SIG-M5 (cell line): ENCODE data around the gene MEGF8.
"Not testable (repeated sequence)": the region's sequence is repeated elsewhere in the genome, so short reads cannot be mapped to it uniquely, and the experiment has no call there.

Experiments used
- DNase-seq: peaks from one replicate; lab custom pipeline; 2025; lab: John Stamatoyannopoulos, UW

Gene MEGF8

GRCh38 chr19:42309686-42310085, 15.7 kb upstream of the MEGF8 start:
- DNase-seq: no peak

GRCh38 chr19:42311657-42312056, 13.8 kb upstream of the MEGF8 start:
- DNase-seq: no peak

GRCh38 chr19:42312370-42312769, 13.1 kb upstream of the MEGF8 start:
- no peak for DNase-seq

- no peak for DNase-seq
Measured at GRCh38 chr19:42313096-42313839, 12.2 kb upstream of the MEGF8 start, which contains the start of gene TMEM145. TSS of gene TMEM145 (plus strand) at chr19:42313309. CDS start at chr19:42313377, 68 bp downstream.

- no peak for DNase-seq
Measured at GRCh38 chr19:42313840-42314755, 11.3 kb upstream of the MEGF8 start.

GRCh38 chr19:42315024-42315423, 10.4 kb upstream of the MEGF8 start:
- no peak for DNase-seq

GRCh38 chr19:42316223-42317211, 8.9 kb upstream of the MEGF8 start:
- no peak for DNase-seq

- no peak for DNase-seq
Measured at GRCh38 chr19:42317535-42317934, 7.9 kb upstream of the MEGF8 start.

GRCh38 chr19:42322305-42322704, 3.1 kb upstream of the MEGF8 start:
- DNase-seq: no peak

- no peak for DNase-seq
Measured at GRCh38 chr19:42323473-42323851, 2.0 kb upstream of the MEGF8 start.

GRCh38 chr19:42323852-42324654, 1.4 kb upstream of the MEGF8 start:
- no peak for DNase-seq

- no peak for DNase-seq
Measured at GRCh38 chr19:42324655-42325307, 654 bp upstream of the MEGF8 start.

GRCh38 chr19:42325896-42326771, 699 bp downstream of the MEGF8 start:
- DNase-seq: no peak

- DNase-seq: no peak
Measured at GRCh38 chr19:42326969-42327368, 1.5 kb downstream of the MEGF8 start.

GRCh38 chr19:42327381-42327780, 1.9 kb downstream of the MEGF8 start:
- DNase-seq: no peak

GRCh38 chr19:42328106-42328505, 2.7 kb downstream of the MEGF8 start:
- no peak for DNase-seq

GRCh38 chr19:42328854-42329253, 3.4 kb downstream of the MEGF8 start:
- no peak for DNase-seq

- DNase-seq: no peak
Measured at GRCh38 chr19:42330241-42330711, 4.8 kb downstream of the MEGF8 start.

GRCh38 chr19:42331333-42331732, 5.9 kb downstream of the MEGF8 start:
- not testable (repeated sequence) for DNase-seq
